Measurements from ENCODE around the gene SESN1.

DNA sequence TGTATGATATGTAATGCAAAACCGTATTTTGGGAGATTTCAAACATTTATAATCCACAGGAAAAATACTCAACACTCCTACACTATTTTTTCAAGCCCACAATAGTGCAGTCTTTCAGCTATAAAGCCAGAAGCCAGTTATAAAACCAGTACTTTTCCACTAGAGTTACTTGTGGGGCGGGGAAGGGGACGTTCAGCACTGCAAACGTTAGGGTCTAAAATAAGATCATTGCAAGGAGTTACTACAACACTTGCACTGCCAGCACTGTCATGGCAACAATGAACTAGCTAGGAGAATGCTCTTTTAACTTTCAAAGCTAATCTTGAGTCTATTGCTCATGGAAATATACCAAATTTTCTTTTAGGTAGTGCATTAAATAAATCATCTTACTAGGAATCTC lies 14.7 kb downstream of the SESN1 start:
- TF ChIP-seq POLR2AphosphoS5 (IDR thresholded peaks at IDR 0.05; ENCODE audit: borderline replicate concordance, low read depth, low read length), result no peak
- TF ChIP-seq EZH2 (IDR thresholded peaks at IDR 0.05), result no peak
- no peak for TF ChIP-seq FOXP2 (optimal IDR thresholded peaks at IDR 0.05; ENCODE audit: control extremely low read depth, extremely low read length, insufficient read depth)

All from SK-N-MC (cell line).